ENCODE data around the gene HLA-DQB2.

HLA-DQB2 gene

GRCh38 chr6:32716396-32716795 lies 46.9 kb downstream of the HLA-DQB2 start:
- Mint-ChIP-seq H3K36me3 (ENCODE audit: low read depth) (no peaks in the 10 kb centered on the region), H3K4me1 (no peaks in the 10 kb centered on the region), H3K27me3 (ENCODE audit: low read depth) (peaks cover 8% of the 10 kb centered on the region), H3K27ac (no peak overlapping the region), H3K9me3 (no peaks in the 10 kb centered on the region), H3K4me3 (no peak overlapping the region)
- no peak for TF ChIP-seq CTCF (IDR thresholded peaks at IDR 0.05; ENCODE audit: unreplicated experiment in 3 of 3)

GRCh38 chr6:32713241-32713640 lies 50.1 kb downstream of the HLA-DQB2 start:
- no peaks in the 10 kb centered on the region for H3K9me3 Mint-ChIP-seq
- no peak overlapping the region for H3K4me3 Mint-ChIP-seq
- no peak for TF ChIP-seq CTCF (IDR thresholded peaks at IDR 0.05; ENCODE audit: unreplicated experiment in 3 of 3)
- H3K27ac Mint-ChIP-seq = no peak overlapping the region
- H3K4me1 Mint-ChIP-seq = no peaks in the 10 kb centered on the region
- H3K27me3 Mint-ChIP-seq (ENCODE audit: low read depth) = peaks cover 7% of the 10 kb centered on the region
- H3K36me3 Mint-ChIP-seq (ENCODE audit: low read depth) = no peaks in the 10 kb centered on the region

- no peak for TF ChIP-seq CTCF (IDR thresholded peaks at IDR 0.05; ENCODE audit: unreplicated experiment in 3 of 3)
- Mint-ChIP-seq H3K4me1 (no peaks in the 10 kb centered on the region), H3K27me3 (ENCODE audit: low read depth) (peaks cover 7% of the 10 kb centered on the region), H3K9me3 (no peaks in the 10 kb centered on the region), H3K27ac (no peak overlapping the region), H3K36me3 (ENCODE audit: low read depth) (no peaks in the 10 kb centered on the region), H3K4me3 (no peak overlapping the region)
Measured at GRCh38 chr6:32709625-32710024, 53.7 kb downstream of the HLA-DQB2 start.
